ENCODE data around the gene RFFL.
A peak's percentile ranks its signal among the peaks of the same experiment; 100 is the strongest.

- TF ChIP-seq CTCF (IDR thresholded peaks at IDR 0.05): peak in 1 of 3 donors; percentile 56
- no peak for TF ChIP-seq POLR2A (IDR thresholded peaks at IDR 0.05)
Observed at GRCh38 chr17:34998205-34998604, 65.3 kb downstream of the RFFL start.
